Activated naive CD4-positive, alpha-beta T cell treated with Interleukin-2 at 50 U/mL for 16 hours (primary cell): ENCODE data around the gene TNN.
A peak's percentile ranks its signal among the peaks of the same experiment; 100 is the strongest.

Experiments used
- DNase-seq: peaks from one replicate; pipeline ENCODE4 v3.0.0-alpha.2; 2020

TNN gene

GRCh38 chr1:175178456-175178855 is 110.8 kb downstream of the TNN start:
- DNase-seq = no peak

DNA sequence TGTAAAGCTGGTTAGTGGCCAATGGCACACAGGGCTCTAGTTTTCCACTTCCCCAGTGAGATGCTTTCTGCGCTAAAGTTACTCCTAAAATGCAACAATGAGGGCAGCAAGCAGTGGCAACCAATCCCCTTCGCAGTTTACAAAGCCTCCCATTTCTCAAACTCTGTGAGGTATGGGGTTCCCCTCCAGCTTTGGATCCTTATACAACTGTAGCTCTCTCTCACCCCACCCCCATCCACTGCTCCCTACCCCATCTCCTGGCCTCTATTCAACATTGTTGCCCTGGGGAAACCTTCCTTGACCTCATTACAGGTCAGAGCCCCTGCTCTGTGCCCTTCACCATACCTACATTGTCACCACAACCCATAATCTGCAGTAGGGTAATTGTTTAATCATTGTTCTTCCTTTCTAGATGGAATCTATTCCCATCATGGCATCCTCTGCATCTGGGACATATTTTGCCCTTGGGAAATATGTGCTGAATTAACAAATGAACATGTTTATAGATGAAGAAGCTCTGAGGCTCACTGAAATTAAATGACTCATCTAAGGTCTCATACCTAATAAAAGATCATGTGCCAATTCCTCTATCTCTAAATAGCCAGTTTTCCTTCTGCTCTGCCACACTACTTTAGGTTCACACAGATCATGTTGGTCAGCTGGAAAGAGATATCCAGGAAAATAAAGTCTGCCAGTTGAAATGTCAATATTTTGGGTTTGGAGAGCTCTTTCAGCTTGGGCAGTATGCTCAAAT is 112.4 kb downstream of the TNN start:
- DNase-seq = no peak

DNA sequence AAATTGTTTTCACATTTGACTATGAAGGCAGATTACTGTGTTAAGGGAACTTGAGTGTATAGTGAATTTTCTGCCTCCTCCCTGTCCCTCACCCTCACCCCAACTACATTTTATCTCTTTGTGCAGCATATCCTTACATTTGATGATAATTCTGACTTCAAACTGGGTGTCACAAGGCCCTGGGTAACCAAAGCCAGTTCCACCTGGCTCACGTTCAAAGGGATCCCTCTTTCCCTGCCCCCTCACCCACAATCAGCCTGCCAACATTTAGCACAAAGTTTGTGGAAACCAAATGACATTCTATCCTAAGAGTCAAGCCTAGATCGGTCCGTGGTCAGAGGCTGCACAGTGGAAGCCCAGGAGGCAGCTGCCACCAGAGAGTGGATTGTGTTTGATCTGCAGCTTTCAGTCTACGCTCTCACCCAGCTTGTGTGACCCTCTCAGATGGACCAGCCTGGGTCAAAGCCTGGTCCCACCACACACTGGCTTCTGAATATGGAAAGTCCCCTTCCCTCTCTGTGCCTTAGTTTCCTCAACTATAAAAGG is 114.6 kb downstream of the TNN start:
- no peak for DNase-seq

DNA sequence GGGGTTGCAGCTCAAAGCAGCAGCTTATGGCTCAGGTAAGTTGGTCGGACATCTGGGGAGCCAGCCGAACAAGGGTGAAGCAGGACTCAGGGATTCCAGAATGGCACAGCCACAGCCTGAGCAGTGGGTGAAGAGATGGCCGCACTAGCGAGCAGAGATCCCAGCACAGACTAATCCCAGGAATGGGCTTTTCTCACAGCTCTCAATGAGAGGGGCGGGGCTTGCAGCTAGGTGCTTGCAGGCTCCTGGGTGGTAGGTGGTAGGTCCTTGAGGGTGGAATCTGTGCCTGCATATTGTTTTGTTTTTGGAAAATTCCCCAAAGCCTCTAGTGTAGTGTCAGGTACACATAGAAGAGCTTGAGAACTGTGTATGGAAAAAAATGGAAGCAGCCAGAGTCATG is 116.0 kb downstream of the TNN start:
- no peak for DNase-seq

DNA sequence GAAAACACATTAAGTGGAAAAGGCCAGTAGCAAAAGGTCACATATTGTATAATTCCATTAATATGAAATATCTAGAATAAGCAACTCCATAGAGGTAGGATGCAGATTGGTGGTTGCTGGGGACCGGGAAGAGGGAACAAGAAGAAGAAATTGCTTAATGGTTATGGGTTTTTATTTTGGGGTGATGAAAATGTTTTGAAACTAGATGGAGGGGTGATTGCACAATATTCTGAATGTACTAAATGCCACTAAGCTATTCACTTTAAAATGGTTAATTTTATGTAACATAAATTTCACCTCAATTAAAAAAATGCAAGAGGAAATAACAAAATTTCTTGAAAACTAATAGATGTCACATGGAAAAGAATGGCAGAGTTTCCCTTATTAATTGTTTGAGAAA is 118.3 kb downstream of the TNN start:
- no peak for DNase-seq

DNA sequence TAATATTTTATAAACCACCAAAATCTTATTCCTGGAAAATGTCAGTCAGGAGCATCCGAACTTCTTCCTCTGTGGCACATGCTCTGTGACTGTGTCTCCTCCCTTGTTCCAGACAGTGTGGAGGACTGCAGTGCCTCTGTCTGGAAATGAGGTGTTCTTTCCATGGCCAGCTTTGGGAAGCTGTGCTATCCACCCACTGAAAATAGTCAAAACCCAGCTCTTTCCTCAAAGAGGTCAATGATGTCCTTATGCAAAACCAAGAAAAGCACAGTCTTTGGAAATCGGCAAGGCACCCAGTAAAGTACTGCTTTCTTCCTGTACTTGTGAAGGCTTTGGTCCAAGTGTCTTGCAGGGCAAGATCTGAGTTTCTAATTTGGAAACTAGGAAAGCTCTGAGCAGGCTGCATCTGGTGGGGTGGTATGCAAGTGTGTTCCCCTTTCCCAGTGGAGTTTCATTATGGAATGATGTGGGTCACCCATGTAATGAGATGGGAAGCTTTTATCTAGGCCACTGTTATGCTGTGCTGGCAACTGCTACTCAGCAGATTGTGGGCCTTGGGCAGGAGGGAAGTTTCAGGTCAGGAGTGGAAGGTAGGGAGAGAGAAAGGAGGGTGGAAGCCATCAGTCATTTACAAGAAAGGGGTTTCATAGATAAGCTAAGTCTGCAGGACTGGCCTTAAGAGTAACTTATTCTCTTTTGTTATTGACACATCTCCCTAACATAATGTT is 119.0 kb downstream of the TNN start:
- DNase-seq = no peak

DNA sequence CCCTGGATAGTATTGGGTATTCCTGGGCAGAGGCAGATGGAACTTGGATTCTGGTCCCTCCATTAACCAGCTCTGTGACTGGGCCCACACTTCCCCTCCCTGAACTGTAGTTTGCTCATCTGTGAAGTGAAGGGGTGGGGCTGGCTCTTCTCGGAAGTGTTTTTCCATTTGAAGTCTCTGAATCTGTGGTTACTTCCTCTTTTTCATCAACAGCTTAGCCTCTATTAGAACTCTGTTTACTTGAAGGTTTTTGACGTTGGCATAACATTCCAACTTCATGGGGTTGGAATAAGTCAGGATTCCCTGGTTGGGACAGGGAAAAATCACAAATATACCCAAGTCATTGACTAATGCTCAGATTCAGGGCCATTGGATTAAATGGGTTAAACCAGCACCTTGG is 121.3 kb downstream of the TNN start:
- peak; percentile 63 for DNase-seq

GRCh38 chr1:175191659-175192058 is 124.0 kb downstream of the TNN start:
- peak; percentile 39 for DNase-seq

DNA sequence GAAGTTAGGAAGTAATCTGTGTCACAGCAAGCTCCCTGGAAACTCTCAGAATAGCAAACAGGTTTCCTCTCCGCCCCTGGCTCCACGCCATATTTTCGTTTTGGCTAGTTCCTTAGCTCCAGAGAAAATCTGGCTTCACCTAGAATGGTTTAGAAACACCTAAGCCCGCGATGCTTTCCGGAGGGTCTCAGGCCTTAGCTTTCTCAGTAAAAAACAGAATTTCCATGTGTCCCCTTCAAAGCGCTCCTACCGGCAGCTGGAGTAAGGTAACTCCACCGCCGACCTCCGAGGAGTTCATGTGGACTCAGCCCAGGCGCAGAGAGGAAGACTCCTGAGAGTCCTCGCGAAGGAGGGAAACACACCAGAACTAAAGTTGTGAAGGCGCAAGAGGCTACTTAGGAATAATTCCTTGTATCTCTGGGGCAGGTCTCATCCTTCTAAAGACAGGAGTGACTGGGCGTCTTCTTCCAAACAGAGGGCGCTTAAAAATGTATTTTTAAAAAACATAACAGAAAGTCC is 124.5 kb downstream of the TNN start:
- DNase-seq = peak; percentile 46

- peak; percentile 66 for DNase-seq
These were observed 125.2 kb downstream of the TNN start, which contains the start of gene KIAA0040 for GRCh38 chr1:175192630-175193526. Gene KIAA0040, minus strand, starts transcription at chr1:175192776. Its CDS starts 31,763 bp downstream, at chr1:175161013.

DNA sequence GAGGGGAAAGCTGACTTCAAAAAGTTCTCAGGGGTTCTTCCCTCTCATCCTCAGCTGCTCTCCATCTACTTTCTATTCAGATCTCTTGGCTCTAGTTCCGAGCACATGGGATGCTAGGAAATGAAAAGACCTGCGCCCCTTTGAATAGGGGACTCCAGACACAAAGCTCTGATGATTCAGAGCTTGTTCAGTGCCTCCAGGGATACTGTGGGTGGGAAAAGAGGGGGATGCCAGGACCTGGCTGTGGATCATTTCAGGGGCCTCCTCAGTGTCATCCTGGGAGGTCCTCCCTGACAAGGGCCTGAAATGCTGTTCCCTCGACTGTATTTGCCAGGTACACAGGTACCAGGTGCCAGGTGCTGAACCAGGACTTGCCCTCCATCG is 125.9 kb downstream of the TNN start:
- DNase-seq = no peak

DNA sequence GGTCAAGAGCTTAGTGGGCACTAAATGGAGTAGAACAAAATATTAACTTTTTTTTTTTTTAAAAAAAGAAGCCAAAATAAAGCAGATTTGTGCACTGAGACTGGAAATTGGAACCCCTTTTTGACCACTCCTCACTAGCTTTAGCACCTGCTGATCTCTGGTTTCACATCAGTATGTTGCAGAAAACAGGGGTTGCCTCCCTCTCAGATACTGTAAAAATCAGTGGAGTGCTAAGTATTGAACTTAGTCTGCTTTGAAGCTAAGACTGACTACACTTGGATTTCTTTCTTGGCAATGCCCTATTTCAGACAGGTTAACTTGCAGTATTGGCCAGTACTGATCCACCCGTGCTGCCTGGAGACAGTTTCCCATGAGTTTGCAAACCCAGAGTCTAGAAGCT is 127.6 kb downstream of the TNN start:
- no peak for DNase-seq

GRCh38 chr1:175195798-175196197 is 128.2 kb downstream of the TNN start:
- DNase-seq = no peak

- no peak for DNase-seq
These were observed 129.9 kb downstream of the TNN start for GRCh38 chr1:175197531-175197930.
